ENCODE data around the gene AFAP1.

Gene AFAP1

DNA sequence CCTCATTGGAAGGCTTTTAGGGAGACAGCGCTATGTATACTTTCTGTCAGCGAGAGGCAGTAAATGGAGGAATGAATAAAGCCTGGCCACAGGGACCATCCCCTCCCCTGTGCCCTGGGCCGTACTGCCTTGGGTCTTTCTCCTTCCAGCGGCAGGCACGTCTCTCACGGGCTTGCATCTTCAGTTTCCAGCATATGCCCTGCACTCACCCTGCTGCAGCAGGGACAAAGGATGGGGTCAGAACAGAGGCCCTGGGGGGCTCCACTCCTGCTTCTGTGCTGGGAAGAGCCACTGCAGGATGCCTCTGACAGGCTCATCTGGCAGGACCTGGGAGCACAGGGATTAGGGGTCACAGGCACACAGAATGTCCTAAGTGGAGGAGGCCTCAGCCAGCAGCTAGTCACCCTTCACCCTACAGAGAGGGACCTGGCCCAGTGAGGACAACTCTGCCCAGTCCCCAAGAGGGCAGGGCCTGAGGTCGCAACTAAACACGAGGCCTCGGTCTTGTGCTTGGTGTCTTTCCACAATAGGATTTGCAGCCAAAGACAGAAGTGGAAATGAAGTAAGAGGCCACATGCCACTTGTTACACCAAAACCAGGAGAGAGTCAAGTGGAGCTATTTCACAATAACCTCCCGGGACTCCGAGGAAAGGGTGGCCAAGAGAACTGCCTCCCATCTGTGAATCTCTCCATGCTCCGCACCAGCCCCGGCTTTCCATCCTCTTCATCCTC, 150.8 kb downstream of the AFAP1 start:
- Histone ChIP-seq H3K4me3 (ENCODE audit: low read length) (no peak overlapping the region), H3K36me3 (ENCODE audit: control insufficient read depth, insufficient read depth, low read length) (peaks cover 6% of the 10 kb centered on the region), H3K9ac (ENCODE audit: low read length) (no peak overlapping the region), H3K27me3 (ENCODE audit: control insufficient read depth, insufficient read depth, low read length) (no peaks in the 10 kb centered on the region), H3K4me1 (ENCODE audit: control insufficient read depth, insufficient read depth, low read length) (peaks cover 2% of the 10 kb centered on the region), H3K27ac (ENCODE audit: low read depth, low read length) (no peak overlapping the region)

- Histone ChIP-seq H3K4me3 (ENCODE audit: low read length) (no peak overlapping the region), H3K36me3 (ENCODE audit: control insufficient read depth, insufficient read depth, low read length) (peaks cover 5% of the 10 kb centered on the region), H3K27ac (ENCODE audit: low read depth, low read length) (no peak overlapping the region), H3K27me3 (ENCODE audit: control insufficient read depth, insufficient read depth, low read length) (no peaks in the 10 kb centered on the region), H3K4me1 (ENCODE audit: control insufficient read depth, insufficient read depth, low read length) (peaks cover 2% of the 10 kb centered on the region), H3K9ac (ENCODE audit: low read length) (no peak overlapping the region)
Measured at GRCh38 chr4:7788193-7788592, 151.5 kb downstream of the AFAP1 start.

DNA sequence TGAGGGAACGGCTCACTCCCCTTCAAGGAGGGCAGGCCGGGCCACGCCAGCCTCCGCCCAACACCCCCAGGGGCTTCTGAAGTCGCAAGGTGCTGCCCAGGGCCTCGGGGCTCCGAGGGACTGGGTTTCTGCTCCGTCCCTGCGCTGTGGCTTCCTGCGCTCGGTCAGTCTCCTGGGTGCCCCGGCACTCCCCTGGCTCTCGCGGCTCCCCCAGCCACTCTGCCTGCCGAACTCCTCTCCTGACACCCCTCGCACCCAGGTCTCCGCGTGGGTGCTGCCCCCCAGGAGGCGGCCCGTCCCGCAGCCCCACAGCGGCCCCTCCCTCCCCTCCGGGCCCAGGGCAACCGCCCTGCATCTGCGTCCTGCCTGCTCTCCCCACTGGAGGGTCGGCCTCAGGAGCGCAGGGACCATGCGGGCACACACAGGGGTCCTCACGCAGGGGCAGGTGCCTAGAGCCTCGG, 151.9 kb downstream of the AFAP1 start:
- Histone ChIP-seq H3K27me3 (ENCODE audit: control insufficient read depth, insufficient read depth, low read length) (no peaks in the 10 kb centered on the region), H3K36me3 (ENCODE audit: control insufficient read depth, insufficient read depth, low read length) (peaks cover 5% of the 10 kb centered on the region), H3K4me3 (ENCODE audit: low read length) (no peak overlapping the region), H3K4me1 (ENCODE audit: control insufficient read depth, insufficient read depth, low read length) (peaks cover 2% of the 10 kb centered on the region), H3K27ac (ENCODE audit: low read depth, low read length) (no peak overlapping the region), H3K9ac (ENCODE audit: low read length) (no peak overlapping the region)

- Histone ChIP-seq H3K4me1 (ENCODE audit: control insufficient read depth, insufficient read depth, low read length) (peaks cover 2% of the 10 kb centered on the region), H3K27ac (ENCODE audit: low read depth, low read length) (no peak overlapping the region), H3K4me3 (ENCODE audit: low read length) (no peak overlapping the region), H3K9ac (ENCODE audit: low read length) (no peak overlapping the region), H3K36me3 (ENCODE audit: control insufficient read depth, insufficient read depth, low read length) (peaks cover 2% of the 10 kb centered on the region), H3K27me3 (ENCODE audit: control insufficient read depth, insufficient read depth, low read length) (no peaks in the 10 kb centered on the region)
Measured at GRCh38 chr4:7787067-7787466, 152.6 kb downstream of the AFAP1 start.

- Histone ChIP-seq H3K27me3 (ENCODE audit: control insufficient read depth, insufficient read depth, low read length) (no peaks in the 10 kb centered on the region), H3K4me1 (ENCODE audit: control insufficient read depth, insufficient read depth, low read length) (peaks cover 2% of the 10 kb centered on the region), H3K9ac (ENCODE audit: low read length) (no peak overlapping the region), H3K4me3 (ENCODE audit: low read length) (no peak overlapping the region), H3K27ac (ENCODE audit: low read depth, low read length) (no peak overlapping the region), H3K36me3 (ENCODE audit: control insufficient read depth, insufficient read depth, low read length) (peaks cover 2% of the 10 kb centered on the region)
Measured at GRCh38 chr4:7786517-7786916, 153.1 kb downstream of the AFAP1 start.

DNA sequence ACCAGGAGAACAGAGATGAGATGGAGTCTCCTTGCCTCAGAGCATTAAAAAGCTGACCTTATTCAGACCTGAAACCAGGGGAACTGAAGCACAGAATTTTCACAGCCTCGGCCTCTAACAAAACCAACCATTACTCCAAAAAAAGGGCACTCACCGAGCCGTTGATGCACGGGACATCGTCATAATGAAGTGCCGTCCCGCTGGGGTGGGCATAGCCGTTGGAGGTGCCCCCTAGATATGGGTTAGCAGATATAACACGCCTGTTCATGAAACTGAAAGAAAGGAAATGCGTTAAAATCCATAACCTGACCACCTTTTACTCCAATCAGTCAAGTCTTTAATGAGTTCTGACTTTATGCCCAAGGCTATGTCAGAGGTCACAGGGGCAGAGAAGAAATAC, 153.6 kb downstream of the AFAP1 start:
- H3K9ac ChIP-seq (ENCODE audit: low read length) = no peak overlapping the region
- no peaks in the 10 kb centered on the region for H3K27me3 ChIP-seq (ENCODE audit: control insufficient read depth, insufficient read depth, low read length)
- H3K4me1 ChIP-seq (ENCODE audit: control insufficient read depth, insufficient read depth, low read length) = peaks cover 6% of the 10 kb centered on the region
- H3K4me3 ChIP-seq (ENCODE audit: low read length) = no peak overlapping the region
- H3K36me3 ChIP-seq (ENCODE audit: control insufficient read depth, insufficient read depth, low read length) = peaks cover 2% of the 10 kb centered on the region
- H3K27ac ChIP-seq (ENCODE audit: low read depth, low read length) = no peak overlapping the region

DNA sequence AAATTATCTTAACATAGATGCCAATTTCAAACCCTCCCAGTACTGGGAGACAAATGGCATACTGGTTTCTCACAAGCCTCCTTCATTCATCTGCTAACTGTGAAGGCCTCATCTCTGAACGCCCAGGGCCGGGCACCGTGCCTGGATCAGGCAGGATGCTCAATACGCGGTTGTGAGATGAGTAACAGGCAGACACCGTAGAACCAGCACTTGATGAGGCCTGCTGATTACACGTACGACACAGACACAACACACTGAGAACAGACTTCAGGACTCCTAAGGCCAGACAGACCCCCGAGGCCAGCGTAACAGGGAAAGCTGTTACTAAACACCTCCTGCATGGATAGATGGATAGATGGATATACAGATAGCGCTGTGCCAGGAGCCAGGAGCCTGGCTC, 154.6 kb downstream of the AFAP1 start:
- H3K27me3 ChIP-seq (ENCODE audit: control insufficient read depth, insufficient read depth, low read length) = no peaks in the 10 kb centered on the region
- H3K4me1 ChIP-seq (ENCODE audit: control insufficient read depth, insufficient read depth, low read length) = peaks cover 6% of the 10 kb centered on the region
- no peak overlapping the region for H3K9ac ChIP-seq (ENCODE audit: low read length)
- H3K4me3 ChIP-seq (ENCODE audit: low read length) = no peak overlapping the region
- no peak overlapping the region for H3K27ac ChIP-seq (ENCODE audit: low read depth, low read length)
- peaks cover 2% of the 10 kb centered on the region for H3K36me3 ChIP-seq (ENCODE audit: control insufficient read depth, insufficient read depth, low read length)

DNA sequence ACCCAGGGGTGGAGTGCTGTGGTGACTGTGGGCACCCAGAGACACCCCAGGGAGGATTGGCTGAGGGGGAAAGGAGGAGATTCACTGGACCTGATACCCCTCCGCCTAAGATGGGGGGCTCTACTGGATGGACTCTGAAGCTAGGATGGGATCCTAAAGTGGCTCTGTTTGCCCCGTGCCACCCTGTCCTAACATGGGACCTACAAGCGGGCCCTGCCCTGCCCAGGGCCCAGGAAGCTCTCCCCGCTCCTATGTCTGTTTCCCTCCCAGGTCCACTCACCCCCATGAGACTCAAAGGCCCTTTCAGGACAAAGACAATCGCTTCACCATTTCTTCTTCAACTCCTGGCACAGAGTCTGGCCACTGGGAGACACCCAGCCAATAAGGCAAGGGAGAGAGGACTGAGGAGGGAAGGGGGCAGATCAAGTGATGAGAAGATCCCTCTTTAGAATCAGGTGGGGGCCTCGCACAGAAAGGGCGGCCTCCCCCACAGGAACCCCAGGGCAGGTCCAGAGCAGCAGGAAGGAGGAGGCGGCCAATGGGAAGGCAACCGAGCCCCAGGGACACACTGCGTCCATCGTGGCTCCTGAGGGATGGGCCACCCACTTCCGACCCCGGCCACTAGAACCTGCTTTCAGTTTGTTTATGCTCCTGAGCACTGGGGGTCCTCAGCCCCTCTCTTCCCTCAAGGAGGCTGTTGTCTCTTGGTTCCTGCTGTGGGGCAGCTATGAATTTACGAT, 155.4 kb downstream of the AFAP1 start:
- Histone ChIP-seq H3K4me1 (ENCODE audit: control insufficient read depth, insufficient read depth, low read length) (peaks cover 13% of the 10 kb centered on the region), H3K36me3 (ENCODE audit: control insufficient read depth, insufficient read depth, low read length) (peaks cover 2% of the 10 kb centered on the region), H3K27me3 (ENCODE audit: control insufficient read depth, insufficient read depth, low read length) (no peaks in the 10 kb centered on the region), H3K27ac (ENCODE audit: low read depth, low read length) (no peak overlapping the region), H3K4me3 (ENCODE audit: low read length) (no peak overlapping the region), H3K9ac (ENCODE audit: low read length) (no peak overlapping the region)

DNA sequence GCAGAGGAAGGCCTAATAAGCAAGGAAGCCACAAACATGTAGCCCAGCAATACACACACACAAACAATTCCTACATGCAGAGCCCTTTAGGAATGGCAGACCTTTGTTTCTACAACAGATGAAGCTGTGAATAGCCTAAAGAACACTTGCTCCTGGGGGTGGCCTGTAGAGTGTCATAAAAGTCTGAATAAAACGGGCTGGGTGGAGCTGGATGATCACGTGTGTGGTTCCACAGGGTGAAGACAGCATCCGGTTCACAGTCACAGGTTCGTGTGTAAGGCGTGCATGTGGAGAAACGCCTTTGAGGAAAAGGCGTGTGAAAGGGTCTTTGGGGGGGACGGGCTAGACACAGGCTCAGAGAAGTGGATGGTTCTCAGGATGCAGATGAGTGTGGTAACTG, 156.1 kb downstream of the AFAP1 start:
- H3K27me3 ChIP-seq (ENCODE audit: control insufficient read depth, insufficient read depth, low read length) = no peaks in the 10 kb centered on the region
- no peak overlapping the region for H3K27ac ChIP-seq (ENCODE audit: low read depth, low read length)
- peaks cover under 1% of the 10 kb centered on the region for H3K36me3 ChIP-seq (ENCODE audit: control insufficient read depth, insufficient read depth, low read length)
- no peak overlapping the region for H3K4me3 ChIP-seq (ENCODE audit: low read length)
- peaks cover 16% of the 10 kb centered on the region for H3K4me1 ChIP-seq (ENCODE audit: control insufficient read depth, insufficient read depth, low read length)
- no peak overlapping the region for H3K9ac ChIP-seq (ENCODE audit: low read length)

DNA sequence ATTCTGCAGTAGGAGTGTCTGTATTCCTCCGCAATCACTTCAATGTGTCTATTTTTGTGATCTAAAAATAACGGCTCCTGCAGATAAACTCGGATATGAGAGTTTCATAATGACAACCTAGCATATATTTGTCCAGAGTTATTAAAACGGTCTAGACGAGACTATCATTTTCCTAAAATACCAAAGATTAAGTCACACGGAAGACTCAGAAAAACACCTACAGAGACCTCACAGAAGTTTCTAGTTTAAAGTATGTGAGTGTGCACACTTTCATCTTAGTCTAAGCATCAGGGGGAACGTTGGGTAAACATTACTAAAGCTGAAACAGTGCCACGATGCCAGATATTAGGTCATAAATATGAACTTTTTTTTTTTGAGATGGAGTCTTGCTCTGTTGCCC, 156.9 kb downstream of the AFAP1 start:
- Histone ChIP-seq H3K27me3 (ENCODE audit: control insufficient read depth, insufficient read depth, low read length) (no peaks in the 10 kb centered on the region), H3K4me1 (ENCODE audit: control insufficient read depth, insufficient read depth, low read length) (peaks cover 16% of the 10 kb centered on the region), H3K4me3 (ENCODE audit: low read length) (no peak overlapping the region), H3K9ac (ENCODE audit: low read length) (no peak overlapping the region), H3K27ac (ENCODE audit: low read depth, low read length) (no peak overlapping the region), H3K36me3 (ENCODE audit: control insufficient read depth, insufficient read depth, low read length) (no peaks in the 10 kb centered on the region)

- H3K27me3 ChIP-seq (ENCODE audit: control insufficient read depth, insufficient read depth, low read length) = no peaks in the 10 kb centered on the region
- H3K36me3 ChIP-seq (ENCODE audit: control insufficient read depth, insufficient read depth, low read length) = no peaks in the 10 kb centered on the region
- H3K4me3 ChIP-seq (ENCODE audit: low read length) = no peak overlapping the region
- no peak overlapping the region for H3K27ac ChIP-seq (ENCODE audit: low read depth, low read length)
- H3K4me1 ChIP-seq (ENCODE audit: control insufficient read depth, insufficient read depth, low read length) = peaks cover 16% of the 10 kb centered on the region
- no peak overlapping the region for H3K9ac ChIP-seq (ENCODE audit: low read length)
Measured at GRCh38 chr4:7781993-7782392, 157.7 kb downstream of the AFAP1 start.

DNA sequence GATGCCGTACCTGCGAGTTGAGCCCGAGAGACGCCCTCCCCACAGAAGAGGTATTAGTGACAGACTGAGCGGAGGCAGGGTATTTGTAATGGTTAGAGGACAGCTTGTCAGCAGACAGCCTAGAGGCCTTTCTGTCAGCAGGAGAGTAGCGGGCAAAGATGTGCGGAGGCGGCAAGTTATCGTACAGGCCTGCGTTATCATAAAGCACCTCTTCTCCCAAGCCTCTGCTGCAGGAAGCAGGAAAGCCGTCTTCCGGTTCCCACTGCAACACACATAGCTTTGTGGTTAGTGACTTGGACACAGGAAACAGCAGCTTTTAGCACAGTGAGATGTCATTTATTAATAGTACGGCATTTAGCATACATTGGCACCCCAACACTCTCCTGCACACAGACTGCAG, 158.3 kb downstream of the AFAP1 start:
- Histone ChIP-seq H3K27me3 (ENCODE audit: control insufficient read depth, insufficient read depth, low read length) (no peaks in the 10 kb centered on the region), H3K4me3 (ENCODE audit: low read length) (no peak overlapping the region), H3K36me3 (ENCODE audit: control insufficient read depth, insufficient read depth, low read length) (no peaks in the 10 kb centered on the region), H3K4me1 (ENCODE audit: control insufficient read depth, insufficient read depth, low read length) (peaks cover 16% of the 10 kb centered on the region), H3K9ac (ENCODE audit: low read length) (no peak overlapping the region), H3K27ac (ENCODE audit: low read depth, low read length) (no peak overlapping the region)
